HG02642 (cell line): ENCODE measurements around the gene PTPRE.
A peak's percentile ranks its signal among the peaks of the same experiment; 100 is the strongest.

Source experiments
- ATAC-seq: cut with Tn5 transposase; IDR thresholded peaks from one replicate; pipeline ENCODE4 v1.9.1; 2021; ENCODE audit warnings: mild to moderate bottlenecking; ENCODE audit not compliant: unreplicated experiment, poor library complexity

Gene PTPRE

DNA sequence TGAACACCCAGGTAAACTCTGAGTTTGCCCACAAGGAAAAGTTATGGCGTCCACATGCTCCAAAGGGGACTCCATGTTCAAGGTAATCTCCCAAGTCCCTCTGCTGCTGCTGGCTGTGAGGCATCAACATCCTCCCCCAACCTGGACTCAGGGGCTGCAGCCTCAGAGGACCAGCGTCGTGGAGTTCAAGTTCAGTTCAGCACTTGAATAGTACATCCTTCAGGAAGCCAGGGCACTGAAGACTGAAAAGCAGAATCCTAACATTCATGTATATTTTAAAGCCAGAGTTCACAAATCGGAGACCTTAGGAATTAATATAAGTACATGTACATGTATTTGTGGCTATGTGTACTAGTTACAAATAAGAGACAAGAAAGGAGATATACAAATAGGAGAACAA, 90.4 kb downstream of the PTPRE start:
- no peak for ATAC-seq

DNA sequence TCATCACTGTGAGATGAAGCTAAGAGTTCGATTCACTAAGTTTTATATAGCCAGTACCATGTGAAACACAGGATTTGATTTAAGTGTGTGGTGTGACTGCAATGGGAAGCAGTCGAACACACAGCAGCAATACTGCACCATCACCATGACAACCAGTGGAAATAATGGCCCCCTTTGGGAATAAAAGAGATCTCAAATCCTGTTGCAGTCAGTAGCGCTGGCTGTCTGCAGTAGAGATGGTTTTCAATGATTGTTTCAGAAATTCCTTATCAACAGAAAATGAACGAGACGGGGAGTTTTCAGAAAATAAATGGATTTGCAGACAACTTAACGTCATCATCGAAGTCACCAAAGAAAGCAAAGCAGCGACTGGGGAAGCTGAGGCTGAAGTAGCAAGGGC, 91.0 kb downstream of the PTPRE start:
- no peak for ATAC-seq

DNA sequence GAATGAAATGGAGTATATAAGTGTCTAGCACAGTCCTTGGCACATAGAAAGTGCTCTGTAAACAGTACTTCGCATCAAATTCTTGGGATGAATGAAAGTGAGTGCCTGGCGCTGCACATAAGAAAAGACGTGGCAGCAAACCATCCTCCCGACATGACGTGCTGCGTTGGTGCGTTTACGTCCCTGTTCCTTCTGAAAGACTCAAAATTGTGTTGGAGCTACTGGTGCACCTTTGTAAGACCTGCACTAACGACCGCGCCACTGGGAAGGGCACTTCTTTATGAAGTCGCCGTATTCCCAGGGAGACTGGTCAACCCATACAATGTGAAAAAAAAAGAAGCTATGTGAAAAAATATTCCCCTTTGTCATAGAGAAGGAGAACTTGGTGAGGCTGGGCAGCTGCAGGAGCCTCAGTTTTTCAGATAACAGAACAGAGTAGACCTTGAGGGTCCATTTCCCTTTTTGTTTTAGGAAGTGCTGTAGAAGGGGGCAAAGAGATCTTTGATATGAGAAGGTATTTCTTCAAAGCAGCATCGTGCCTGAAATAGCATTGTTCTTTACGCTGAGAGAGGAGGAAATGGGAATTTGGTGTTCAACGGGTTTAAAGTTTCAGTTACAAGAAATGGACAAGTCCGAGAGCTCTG, 91.7 kb downstream of the PTPRE start:
- no peak for ATAC-seq

DNA sequence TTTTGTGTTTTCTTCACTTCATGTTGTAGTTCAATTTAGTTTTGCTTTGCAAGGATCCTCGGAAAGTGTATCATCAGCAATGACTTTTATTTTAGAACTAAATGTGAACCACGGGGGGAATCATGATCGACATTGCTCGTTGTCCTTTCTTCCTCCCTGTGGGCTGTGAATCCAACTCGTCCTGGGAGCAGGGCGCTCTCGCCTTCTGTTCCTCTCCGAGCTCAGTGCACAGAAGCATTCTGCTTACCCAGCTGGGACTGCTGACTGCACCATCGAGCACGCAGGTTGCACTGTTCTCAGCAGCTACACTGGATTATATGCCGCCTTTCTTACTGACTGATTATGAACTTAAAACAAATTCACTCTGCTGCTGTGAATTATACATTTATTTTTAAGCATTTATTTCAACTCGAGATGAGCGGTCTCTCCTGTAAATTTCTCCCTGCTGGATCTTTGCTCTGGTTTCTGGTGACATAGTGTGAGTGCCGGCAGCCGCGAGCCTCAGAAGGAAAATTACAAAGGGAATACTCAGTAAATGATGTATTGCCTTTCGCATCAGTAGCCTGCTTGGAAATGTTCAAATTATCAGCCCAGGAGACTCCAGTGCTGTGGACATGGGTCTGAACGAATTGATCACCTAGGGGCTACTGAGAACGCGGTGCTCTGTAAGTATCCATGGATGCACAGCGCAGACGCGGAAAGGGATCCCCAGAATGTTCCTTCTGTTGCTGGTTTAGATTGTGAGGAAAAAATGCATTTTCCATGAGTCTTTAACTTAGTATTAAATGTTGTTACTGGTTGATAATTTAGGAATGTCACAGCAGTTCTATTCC, 92.6 kb downstream of the PTPRE start:
- ATAC-seq = no peak

DNA sequence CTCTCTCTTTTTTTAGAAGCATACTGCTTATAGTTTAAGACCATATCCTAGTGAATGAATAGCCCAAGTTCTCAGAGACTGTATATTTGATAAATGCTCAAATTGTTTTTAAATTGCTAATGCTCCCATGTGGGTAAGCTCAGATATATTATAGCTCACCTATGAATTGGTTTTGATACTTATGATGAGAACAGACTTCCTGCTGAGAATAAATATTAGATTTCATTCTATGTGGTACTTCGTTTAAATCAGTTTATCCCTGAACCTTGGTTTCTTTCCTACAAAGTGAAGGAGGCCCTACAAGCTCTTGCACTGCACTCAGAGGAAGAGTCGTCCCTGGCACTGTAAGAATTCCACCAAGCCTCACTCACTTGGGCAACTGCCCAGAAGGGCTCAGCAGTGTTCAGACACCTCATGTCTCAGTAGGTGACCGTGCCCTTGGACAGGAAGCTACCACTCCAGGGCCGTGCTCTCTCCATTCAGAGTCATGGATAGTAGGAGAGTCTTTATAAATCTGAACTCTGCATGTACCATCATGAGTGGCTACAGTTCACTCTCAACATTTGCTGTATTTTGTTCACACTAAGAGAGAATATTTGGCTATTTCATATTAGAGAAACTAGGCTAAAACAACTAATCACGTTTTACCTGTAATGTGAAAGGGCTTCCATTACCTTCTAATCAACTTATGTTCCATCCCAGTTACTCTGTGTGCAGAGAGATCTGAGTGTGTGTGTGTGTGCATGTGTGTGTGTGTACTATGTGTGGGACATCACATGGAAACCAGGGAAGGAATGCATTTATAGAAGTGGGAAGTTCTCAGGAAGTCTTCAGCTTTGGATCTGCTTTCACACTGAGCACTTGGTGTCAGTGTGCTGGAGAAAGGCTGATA, 93.8 kb downstream of the PTPRE start:
- ATAC-seq = no peak

DNA sequence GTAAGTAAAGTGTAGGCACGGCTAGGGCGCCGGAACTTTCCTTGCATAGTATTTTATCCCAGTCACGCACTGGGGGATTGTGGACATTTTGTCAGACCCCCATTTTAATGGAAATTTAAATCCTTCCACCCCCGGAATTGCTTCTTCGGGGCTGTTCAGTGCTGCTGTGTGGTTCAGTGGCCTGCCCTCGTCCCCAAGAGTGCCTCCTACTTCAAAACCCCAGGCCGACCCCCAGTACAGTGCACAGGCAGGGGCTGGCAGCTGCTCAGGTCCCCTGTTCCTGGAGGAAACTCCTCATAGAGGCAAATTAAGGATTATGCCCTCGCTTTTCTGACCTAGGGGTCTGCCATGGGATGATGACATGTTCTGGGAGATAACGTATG, 94.5 kb downstream of the PTPRE start:
- ATAC-seq = no peak

DNA sequence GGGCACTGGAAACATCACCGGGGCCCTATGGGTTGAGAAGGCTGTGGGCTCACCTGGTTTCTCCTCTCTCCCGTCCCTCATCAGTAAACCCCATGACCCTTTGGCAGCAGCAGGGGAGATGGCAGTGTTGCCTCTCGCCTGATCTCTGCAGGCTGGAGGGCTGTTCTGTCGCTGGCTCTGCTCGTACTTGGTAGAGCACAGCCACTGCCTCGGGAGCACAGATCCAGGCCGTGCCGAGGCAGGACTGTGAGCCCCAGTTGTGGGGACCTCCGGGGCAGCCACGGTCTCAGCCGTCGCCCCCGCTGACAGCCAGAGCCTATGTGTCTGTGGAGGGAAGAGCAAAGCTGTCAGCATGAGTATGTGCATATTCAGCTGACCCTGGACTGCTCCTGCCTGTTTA, 94.9 kb downstream of the PTPRE start:
- ATAC-seq = no peak

DNA sequence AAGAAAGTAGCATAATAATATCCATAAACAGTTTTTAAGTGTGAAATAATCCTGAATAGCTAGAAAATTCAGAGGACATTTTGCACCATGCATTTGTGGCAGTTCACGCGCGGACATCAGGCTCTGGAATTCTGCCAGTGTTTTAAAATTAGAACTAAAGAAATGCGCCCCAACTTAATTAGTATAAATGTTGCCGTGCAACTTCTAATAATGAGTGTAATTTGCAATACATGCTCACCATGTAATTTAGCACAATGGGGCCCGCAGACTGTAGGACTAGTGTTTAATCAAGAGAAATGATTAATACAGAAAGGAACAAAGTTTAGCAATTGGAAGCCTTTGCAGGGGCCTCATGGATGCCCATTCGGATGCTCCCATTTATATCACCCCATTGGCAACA, 96.6 kb downstream of the PTPRE start:
- ATAC-seq = no peak

DNA sequence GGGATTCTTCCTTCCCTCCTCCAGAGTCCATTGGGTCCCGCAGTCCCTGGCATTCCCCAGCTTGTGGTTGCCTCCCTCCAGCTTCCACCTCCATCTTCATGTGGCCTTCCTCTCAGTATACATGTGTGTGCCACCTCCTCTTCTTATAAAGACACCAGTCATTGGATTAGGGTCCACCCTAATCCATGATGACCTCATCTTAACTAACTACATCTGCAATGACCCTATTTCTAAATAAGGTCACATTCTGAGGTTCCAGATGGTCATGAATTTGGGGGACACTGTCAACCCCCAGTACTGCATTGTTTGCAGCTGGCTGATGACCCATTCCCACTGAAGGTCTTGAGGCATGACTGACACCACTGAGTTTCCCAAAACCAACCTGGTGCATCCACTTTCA, 99.0 kb downstream of the PTPRE start:
- no peak for ATAC-seq

DNA sequence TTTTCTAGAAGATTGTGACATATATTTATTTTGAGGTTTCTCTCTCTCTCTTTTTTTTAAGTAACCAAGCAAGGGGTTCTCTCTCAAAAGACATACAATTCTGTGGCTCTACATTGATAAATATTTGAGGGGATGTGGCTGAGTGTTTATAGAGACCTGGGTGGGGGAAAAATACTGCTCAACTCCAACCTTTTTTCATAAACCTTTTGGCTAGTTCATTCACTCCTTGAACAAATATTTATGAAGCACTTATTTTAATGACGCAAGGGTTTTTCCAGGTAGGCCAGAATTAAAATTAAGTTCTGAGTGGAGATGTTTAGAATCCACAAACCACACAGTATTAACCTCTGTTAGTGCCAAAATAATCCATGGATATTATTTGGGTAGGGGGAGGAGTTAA, 100.2 kb downstream of the PTPRE start:
- no peak for ATAC-seq

DNA sequence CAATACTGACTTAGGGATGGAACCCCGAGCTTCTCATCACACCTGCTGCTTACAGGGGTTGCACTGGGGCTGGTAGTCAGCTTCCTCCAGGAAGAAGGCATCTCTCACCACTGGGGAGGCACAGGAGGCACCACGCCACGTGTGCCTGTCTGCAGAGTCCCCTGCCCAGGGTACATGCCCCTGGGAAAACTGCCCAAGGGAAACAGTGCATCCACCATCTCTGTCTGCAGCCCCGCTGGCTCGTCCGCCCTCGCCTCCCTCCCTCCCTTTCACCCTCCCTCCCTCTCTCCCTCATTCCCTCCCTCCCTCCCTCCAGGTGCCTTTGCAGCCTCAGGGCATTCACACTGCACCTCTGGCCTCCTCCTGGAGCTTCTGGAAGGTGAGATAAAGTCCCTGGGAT, 101.1 kb downstream of the PTPRE start:
- ATAC-seq = no peak

DNA sequence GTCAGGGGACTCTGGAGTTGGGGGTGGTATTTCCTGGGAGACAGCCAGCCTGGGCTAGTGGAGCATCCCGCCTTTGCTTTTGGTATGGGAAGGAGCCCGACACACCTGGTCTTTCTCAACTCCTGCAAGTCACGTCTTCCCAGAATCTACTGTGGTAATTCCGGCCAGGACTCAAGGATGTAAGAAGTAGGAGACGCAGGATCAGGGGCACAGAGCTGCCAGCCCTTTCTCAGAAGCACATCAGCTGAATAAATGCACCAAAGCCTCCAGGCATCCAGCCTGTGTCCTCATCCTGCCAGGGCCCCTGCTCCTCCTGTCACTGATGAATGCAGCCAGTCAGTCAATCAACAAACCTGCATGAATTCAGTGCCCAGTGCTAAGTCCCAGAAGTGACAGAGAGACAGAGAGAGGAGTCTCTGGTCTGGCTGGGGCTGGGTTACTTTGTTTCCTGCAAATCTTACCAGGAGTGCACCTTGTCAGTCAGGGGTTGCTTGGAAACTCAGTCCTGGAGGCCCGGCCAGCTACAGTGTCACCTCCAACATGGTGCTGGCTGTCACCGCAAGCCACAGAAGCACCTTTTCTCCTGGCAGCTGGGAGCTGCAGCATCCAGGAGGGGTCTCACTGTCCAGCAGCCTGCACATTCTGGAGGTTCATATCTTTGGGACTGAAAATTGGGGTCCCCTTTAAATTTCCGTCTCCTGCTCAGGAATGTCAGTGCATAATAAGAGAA, 101.8 kb downstream of the PTPRE start:
- no peak for ATAC-seq

DNA sequence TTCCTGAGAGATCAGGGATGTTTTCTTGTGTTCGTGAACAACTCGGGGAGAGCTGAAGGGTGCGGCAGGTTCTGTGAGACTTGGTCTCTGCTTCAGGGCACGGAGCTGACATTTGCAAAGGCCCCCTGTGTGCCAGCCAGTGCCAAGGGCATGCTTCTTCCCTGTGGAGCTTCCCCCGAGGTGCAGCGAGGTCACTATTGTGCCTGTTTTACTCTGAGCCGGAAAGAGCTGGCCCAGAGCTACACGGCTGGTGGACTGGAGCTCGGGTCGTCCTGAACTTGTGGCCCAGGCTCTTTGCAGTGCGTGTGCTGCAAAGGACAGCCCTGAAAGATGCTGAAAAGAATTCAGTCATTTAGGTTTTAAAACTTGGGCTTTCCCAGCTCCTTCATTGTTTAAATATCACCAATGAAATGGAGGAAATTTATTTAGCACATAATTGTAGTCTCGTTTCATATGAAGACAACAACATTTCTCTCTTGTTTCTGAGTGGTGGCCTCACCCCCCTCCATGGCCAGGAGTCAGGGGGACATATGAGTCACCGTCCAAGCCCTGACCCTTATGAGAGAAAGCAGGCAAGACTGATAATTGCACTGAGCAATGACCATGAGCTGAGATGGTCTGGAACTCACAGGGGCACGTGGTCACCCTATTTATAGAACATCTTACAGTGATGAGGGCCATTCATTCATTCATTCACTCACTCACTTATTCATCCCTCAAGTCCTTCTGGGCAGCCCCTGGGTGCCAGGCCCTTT, 102.6 kb downstream of the PTPRE start:
- ATAC-seq = no peak

DNA sequence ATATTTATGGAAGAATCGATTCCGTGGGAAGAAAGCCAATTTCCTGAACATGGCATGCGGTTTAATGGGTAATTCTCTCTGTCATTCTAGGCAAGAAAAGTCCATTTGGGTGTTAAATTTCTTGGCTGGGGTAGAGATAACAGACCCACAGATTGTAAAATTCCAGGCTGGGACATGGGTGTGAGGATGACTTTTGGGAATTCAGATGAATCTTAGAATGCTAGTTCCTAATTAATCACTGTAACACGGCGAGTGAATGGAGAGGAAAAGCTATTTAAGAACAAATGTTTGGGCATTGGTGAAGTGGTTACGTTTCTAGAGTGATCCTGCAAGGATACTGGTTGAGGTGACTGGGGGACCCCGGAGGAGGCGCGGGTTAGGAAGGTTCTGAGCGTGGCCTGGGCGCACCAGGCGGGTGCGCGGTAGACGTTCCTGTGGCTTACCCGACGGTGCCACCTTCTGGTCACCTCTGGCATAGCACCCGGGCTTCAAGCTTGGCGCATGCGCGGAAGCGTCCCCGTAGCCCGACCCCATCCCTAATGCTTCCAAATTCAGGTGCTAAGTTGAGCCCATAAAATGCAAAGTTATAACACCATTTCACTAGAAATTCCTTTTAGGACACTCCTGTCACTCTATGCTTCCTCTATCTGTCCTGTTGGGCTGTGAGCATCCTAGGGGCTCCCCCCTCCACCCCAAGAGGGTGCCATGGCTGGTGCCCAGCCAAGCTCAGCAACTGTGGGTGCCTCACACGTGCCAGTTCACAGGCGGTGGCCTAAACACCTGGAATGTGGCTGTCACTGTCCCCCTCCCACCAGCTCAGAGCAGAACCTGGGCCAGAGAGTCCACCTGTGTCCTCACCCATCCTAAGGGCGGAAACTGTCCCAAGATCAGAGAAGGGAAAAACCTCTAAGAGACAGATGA, 104.4 kb downstream of the PTPRE start:
- peak; percentile 84 for ATAC-seq

DNA sequence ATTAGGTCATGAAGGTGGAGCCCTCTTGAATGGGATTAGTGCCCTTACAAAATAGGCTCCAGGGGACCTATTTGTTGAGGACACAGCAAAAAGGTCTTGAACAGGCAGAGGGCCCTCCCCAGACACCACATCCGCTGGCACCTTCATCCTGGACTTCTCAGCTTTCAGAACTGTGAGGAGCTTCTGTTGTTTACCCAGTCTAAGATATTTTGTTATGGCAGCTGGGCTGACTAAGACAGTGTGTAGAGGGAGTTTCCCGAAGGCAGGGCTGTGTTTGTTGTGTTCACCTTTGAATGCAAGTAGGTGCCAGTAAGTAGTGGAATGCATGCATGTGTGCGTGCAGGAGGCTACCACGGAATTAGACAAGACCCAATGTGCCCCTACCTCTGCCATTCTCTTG, 106.7 kb downstream of the PTPRE start:
- no peak for ATAC-seq

DNA sequence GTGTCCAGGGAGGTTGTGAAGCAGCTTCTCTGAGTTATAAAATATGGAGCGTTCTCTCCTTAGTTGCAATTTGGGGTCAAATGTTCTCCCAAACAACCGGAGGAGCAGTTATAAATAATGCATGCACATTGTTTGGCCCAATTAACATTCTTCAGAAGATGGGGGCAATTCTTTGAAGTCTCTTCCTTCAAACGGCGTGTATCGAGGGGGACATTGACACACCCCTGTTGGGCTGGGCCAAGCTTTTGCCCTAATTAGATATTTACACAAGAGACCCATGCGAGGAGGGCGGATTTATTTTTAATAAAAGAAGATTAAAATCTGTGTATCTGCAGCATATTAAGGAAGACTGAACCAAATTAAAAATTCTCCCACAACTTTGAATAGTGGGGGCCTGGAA, 107.3 kb downstream of the PTPRE start:
- no peak for ATAC-seq

DNA sequence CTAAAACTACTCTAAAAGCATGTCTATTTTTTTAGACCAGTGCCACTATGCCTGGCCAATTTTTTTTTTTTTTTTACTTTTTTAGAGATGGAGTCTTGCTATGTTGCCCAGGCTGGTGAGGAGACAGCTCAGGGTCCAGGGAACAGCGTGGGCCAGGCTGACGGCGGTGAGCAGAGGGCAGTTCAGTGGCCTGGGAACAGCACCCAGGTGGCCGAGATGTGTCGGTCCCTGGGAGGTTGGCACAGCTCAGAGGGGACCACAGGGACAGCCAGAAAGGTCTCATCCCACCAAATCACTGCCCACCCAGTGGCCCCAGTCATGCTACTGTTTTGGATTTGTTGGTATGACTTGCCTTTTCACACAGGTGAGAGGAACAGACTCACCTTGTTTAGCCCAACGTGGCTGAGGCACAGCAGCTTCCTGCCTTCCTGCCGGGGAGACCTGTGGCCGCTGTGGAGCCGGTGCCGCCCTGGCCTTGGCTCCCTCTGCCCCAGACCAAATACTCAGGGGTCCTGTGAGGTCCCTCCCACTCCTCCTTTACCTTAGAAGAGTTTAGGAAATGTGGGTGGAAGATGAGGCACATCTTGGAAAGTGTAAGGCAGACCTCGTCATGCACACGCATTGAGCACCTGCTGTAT, 109.6 kb downstream of the PTPRE start:
- no peak for ATAC-seq

DNA sequence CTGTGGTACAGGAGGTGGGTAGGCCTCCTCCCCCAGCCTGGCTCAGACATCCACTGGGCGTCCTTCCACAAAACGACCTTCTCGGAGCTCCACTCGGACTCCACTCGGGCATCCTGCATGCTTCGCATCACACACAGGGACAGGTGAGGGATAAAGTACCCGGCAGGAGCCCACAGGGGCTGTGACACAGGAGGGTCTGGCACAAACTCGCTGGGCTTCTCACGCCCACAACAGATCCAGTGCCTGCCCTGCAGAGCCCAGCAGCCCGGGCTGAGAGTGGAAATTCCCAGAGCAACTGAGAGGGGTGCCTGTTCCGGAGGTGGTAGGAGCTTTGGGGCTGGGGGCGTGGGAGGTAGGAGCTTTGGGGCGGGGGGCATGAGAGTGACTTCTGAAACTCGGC, 110.9 kb downstream of the PTPRE start:
- no peak for ATAC-seq
